ENCODE measurements around the gene UBE2K. TPM values are rescaled to one million over a fixed set of nuclear protein-coding genes. Genes with fewer than 3 reads are reported as not detected.
"Not testable (repeated sequence)": the region's sequence is repeated elsewhere in the genome, so short reads cannot be mapped to it uniquely, and the experiment has no call there.

Gene UBE2K
- total RNA-seq, 4 donors from 2014 or later = 19.0 to 28.0 (median 24.5) TPM

GRCh38 chr4:39655211-39655610 lies 42.7 kb upstream of the UBE2K start:
- DNase-seq (ENCODE audit: low spot score in 2 of 2) = no peak
- peak overlapping the region in 3 of 4 donors; percentile 34 to 72 (median 60) for H3K27ac ChIP-seq

GRCh38 chr4:39655876-39656275 lies 42.1 kb upstream of the UBE2K start:
- 82 to 84% methylated on average over 3 of the region's 3 CpGs for WGBS, 2 donors
- TF ChIP-seq CTCF (IDR thresholded peaks at IDR 0.05) (no peak), EP300 (IDR thresholded peaks at IDR 0.05) (peak in 1 of 2 donors; percentile 68)
- H3K4me1 ChIP-seq = no peaks in the 10 kb centered on the region
- no peaks in the 10 kb centered on the region for H3K9me3 ChIP-seq
- H3K4me3 ChIP-seq = no peak overlapping the region
- peak in 1 of 2 donors; percentile 15 for DNase-seq (ENCODE audit: low spot score in 2 of 2)
- H3K27me3 ChIP-seq = no peaks in the 10 kb centered on the region
- H3K36me3 ChIP-seq = peaks cover 0 to 18% (median 0%) of the 10 kb centered on the region in 3 donors
- H3K27ac ChIP-seq = peak overlapping the region in 3 of 4 donors; percentile 34 to 72 (median 60)

More at GRCh38 chr4:39655211-39655610, 42.7 kb upstream of the UBE2K start:
- Histone ChIP-seq H3K36me3 (peaks cover 0 to 18% (median 0%) of the 10 kb centered on the region in 3 donors), H3K4me3 (no peak overlapping the region), H3K27me3 (no peaks in the 10 kb centered on the region), H3K4me1 (no peaks in the 10 kb centered on the region), H3K9me3 (no peaks in the 10 kb centered on the region)
- TF ChIP-seq EP300 (IDR thresholded peaks at IDR 0.05) (no peak), CTCF (IDR thresholded peaks at IDR 0.05) (no peak), POLR2A (IDR thresholded peaks at IDR 0.05) (no peak)

- Histone ChIP-seq H3K27ac (peak overlapping the region in 1 of 4 donors; percentile 72), H3K36me3 (peaks cover 0 to 18% (median 0%) of the 10 kb centered on the region in 3 donors)
- H3K4me1 ChIP-seq; H3K4me3 ChIP-seq; H3K9me3 ChIP-seq; H3K27me3 ChIP-seq; DNase-seq (ENCODE audit: low spot score in 2 of 2): not testable (repeated sequence)
- 91% methylated on average over 5 of the region's 5 CpGs for WGBS, 2 donors
Measured at GRCh38 chr4:39656638-39657037, 41.3 kb upstream of the UBE2K start.

GRCh38 chr4:39657465-39657864 lies 40.5 kb upstream of the UBE2K start:
- WGBS, 2 donors = 86 to 88% methylated on average over 6 of the region's 6 CpGs

GRCh38 chr4:39658756-39659155 lies 39.2 kb upstream of the UBE2K start:
- Histone ChIP-seq H3K4me3 (no peak overlapping the region), H3K9me3 (no peaks in the 10 kb centered on the region), H3K36me3 (no peaks in the 10 kb centered on the region), H3K4me1 (no peaks in the 10 kb centered on the region), H3K27me3 (no peaks in the 10 kb centered on the region), H3K27ac (no peak overlapping the region)
- 61 to 69% methylated on average over 3 of the region's 3 CpGs for WGBS, 2 donors
- DNase-seq (ENCODE audit: low spot score in 2 of 2) = no peak
- no peak for TF ChIP-seq EP300 (IDR thresholded peaks at IDR 0.05)
- no peak for TF ChIP-seq POLR2A (IDR thresholded peaks at IDR 0.05)
- peak in 2 of 5 experiments; percentile 6 to 15 for TF ChIP-seq CTCF (IDR thresholded peaks at IDR 0.05)

More at GRCh38 chr4:39657465-39657864, 40.5 kb upstream of the UBE2K start:
- Histone ChIP-seq H3K36me3 (peaks cover 0 to 9% (median 0%) of the 10 kb centered on the region in 3 donors), H3K27ac (no peak overlapping the region), H3K4me1 (no peaks in the 10 kb centered on the region), H3K4me3 (no peak overlapping the region), H3K9me3 (no peaks in the 10 kb centered on the region), H3K27me3 (no peaks in the 10 kb centered on the region)
- no peak for DNase-seq (ENCODE audit: low spot score in 2 of 2)
- TF ChIP-seq CTCF (IDR thresholded peaks at IDR 0.05) (no peak), POLR2A (IDR thresholded peaks at IDR 0.05) (no peak), EP300 (IDR thresholded peaks at IDR 0.05) (no peak)

- TF ChIP-seq EP300 (IDR thresholded peaks at IDR 0.05) (no peak), POLR2A (IDR thresholded peaks at IDR 0.05) (no peak), CTCF (IDR thresholded peaks at IDR 0.05) (no peak)
- H3K27me3 ChIP-seq = no peaks in the 10 kb centered on the region
- H3K27ac ChIP-seq = no peak overlapping the region
- H3K4me1 ChIP-seq = no peaks in the 10 kb centered on the region
- no peak for DNase-seq (ENCODE audit: low spot score in 2 of 2)
- no peaks in the 10 kb centered on the region for H3K36me3 ChIP-seq
- H3K4me3 ChIP-seq = no peak overlapping the region
- no peaks in the 10 kb centered on the region for H3K9me3 ChIP-seq
- 81 to 84% methylated on average over 6 of the region's 6 CpGs for WGBS, 2 donors
Measured at GRCh38 chr4:39660045-39660444, 37.9 kb upstream of the UBE2K start.
